H9 (cell line): ENCODE results near the gene SH3GL3. TPM values are rescaled to one million over a fixed set of nuclear protein-coding genes. Genes with fewer than 3 reads are reported as not detected.

ENCODE experiments used
- DNase-seq: peaks from one replicate; pipeline ENCODE4 v3.0.0-alpha.2; 2017
- H2AFZ ChIP-seq: one replicate; pipeline ENCODE4 v1.6.1; 2013; ENCODE audit warnings: mild to moderate bottlenecking, low read length, control low read depth, moderate library complexity
- H2AK5ac ChIP-seq: 2 replicates; pipeline ENCODE4 v1.6.1; 2013; ENCODE audit warnings: low read length, control low read depth, mixed read lengths; ENCODE audit not compliant: insufficient read length
- H2BK120ac ChIP-seq: one replicate; pipeline ENCODE4 v1.6.1; 2013; ENCODE audit warnings: low read depth, mild to moderate bottlenecking, low read length, control low read depth, inconsistent platforms; ENCODE audit not compliant: poor library complexity, severe bottlenecking
- H2BK12ac ChIP-seq: 2 replicates; pipeline ENCODE4 v1.6.1; 2013; ENCODE audit warnings: low read length, control low read depth, mixed read lengths, low read depth; ENCODE audit not compliant: insufficient read length
- H2BK15ac ChIP-seq: 2 replicates; pipeline ENCODE4 v1.6.1; 2013; ENCODE audit warnings: low read depth, low read length, control low read depth
- H2BK20ac ChIP-seq: one replicate; pipeline ENCODE4 v1.6.1; 2013; ENCODE audit warnings: low read depth, mild to moderate bottlenecking, low read length, control low read depth, inconsistent platforms; ENCODE audit not compliant: poor library complexity, severe bottlenecking
- H2BK5ac ChIP-seq: 2 replicates; pipeline ENCODE4 v1.6.1; 2013; ENCODE audit warnings: low read length, control low read depth, mixed read lengths; ENCODE audit not compliant: insufficient read length
- H3K14ac ChIP-seq: 2 replicates; pipeline ENCODE4 v1.6.1; 2013; ENCODE audit warnings: low read length, control low read depth; ENCODE audit not compliant: insufficient read depth
- H3K18ac ChIP-seq: 2 replicates; pipeline ENCODE4 v1.6.1; 2013; ENCODE audit warnings: low read depth, mild to moderate bottlenecking, mixed read lengths, low read length, control low read depth; ENCODE audit not compliant: insufficient read length
- H3K23ac ChIP-seq: 2 replicates; pipeline ENCODE4 v1.6.1; 2013; ENCODE audit warnings: low read length, control low read depth, mixed read lengths, low read depth; ENCODE audit not compliant: insufficient read length
- H3K23me2 ChIP-seq: 2 replicates; pipeline ENCODE4 v1.6.1; 2013; ENCODE audit warnings: low read depth, mild to moderate bottlenecking, mixed read lengths, low read length, control low read depth; ENCODE audit not compliant: insufficient read length, poor library complexity, severe bottlenecking
- H3K27ac ChIP-seq: 2 replicates; pipeline ENCODE4 v1.5.1; 2013; ENCODE audit warnings: low read length, control low read depth, mixed read lengths, low read depth; ENCODE audit not compliant: insufficient read length
- H3K27me3 ChIP-seq: 2 replicates; pipeline ENCODE4 v1.6.1; 2013; ENCODE audit warnings: low read length, control low read depth, inconsistent platforms; ENCODE audit not compliant: insufficient read depth
- H3K4ac ChIP-seq: 2 replicates; pipeline ENCODE4 v1.6.1; 2013; ENCODE audit warnings: low read depth, mild to moderate bottlenecking, control low read depth, inconsistent platforms, low read length, moderate library complexity
- H3K4me1 ChIP-seq: 2 replicates; pipeline ENCODE4 v1.6.1; 2013; ENCODE audit warnings: low read length, control low read depth, inconsistent platforms; ENCODE audit not compliant: insufficient read depth
- H3K4me2 ChIP-seq: 2 replicates; pipeline ENCODE4 v1.6.1; 2013; ENCODE audit warnings: low read length, control low read depth, mixed read lengths; ENCODE audit not compliant: insufficient read length, insufficient read depth
- H3K56ac ChIP-seq: 2 replicates; pipeline ENCODE4 v1.6.1; 2013; ENCODE audit warnings: low read depth, mild to moderate bottlenecking, mixed read lengths, low read length, control low read depth; ENCODE audit not compliant: insufficient read length
- H3K79me1 ChIP-seq: 2 replicates; pipeline ENCODE4 v1.6.1; 2013; ENCODE audit warnings: low read depth, mild to moderate bottlenecking, moderate library complexity, low read length, control low read depth, inconsistent platforms; ENCODE audit not compliant: insufficient read depth, poor library complexity, severe bottlenecking
- H3K79me2 ChIP-seq: 2 replicates; pipeline ENCODE4 v1.6.1; 2013; ENCODE audit warnings: low read length, control low read depth, inconsistent platforms; ENCODE audit not compliant: insufficient read depth
- H3K9ac ChIP-seq: 2 replicates; pipeline ENCODE4 v1.6.1; 2013; ENCODE audit warnings: low read length, control low read depth, mixed read lengths; ENCODE audit not compliant: insufficient read length; ENCODE audit errors: extremely low read depth
- H3K9me3 ChIP-seq: one replicate; pipeline ENCODE4 v1.6.1; 2013; ENCODE audit warnings: low read depth, low read length, inconsistent platforms; ENCODE audit not compliant: control insufficient read depth
- H3T11ph ChIP-seq: one replicate; pipeline ENCODE4 v1.6.1; 2013; ENCODE audit warnings: mild to moderate bottlenecking, low read length, control low read depth, inconsistent platforms
- H4K20me1 ChIP-seq: one replicate; pipeline ENCODE4 v1.6.1; 2013; ENCODE audit not compliant: control insufficient read depth, insufficient read length, insufficient read depth
- H4K5ac ChIP-seq: 2 replicates; pipeline ENCODE4 v1.6.1; 2013; ENCODE audit warnings: low read depth, mild to moderate bottlenecking, mixed read lengths, low read length, control low read depth; ENCODE audit not compliant: insufficient read length
- H4K8ac ChIP-seq: replicated peaks from 2 replicates; pipeline ENCODE4 v1.6.1; 2013; ENCODE audit warnings: low read length, control low read depth, mixed read lengths, low read depth; ENCODE audit not compliant: insufficient read length
- H4K91ac ChIP-seq: 2 replicates; pipeline ENCODE4 v1.6.1; 2013; ENCODE audit warnings: low read depth, mild to moderate bottlenecking, moderate library complexity, mixed read lengths, low read length, control low read depth; ENCODE audit not compliant: insufficient read length
- H3K27ac Mint-ChIP-seq, 3 experiments: 2 replicates in 2 of 3; 3 replicates in 1 of 3; pipeline ENCODE4 v1.8.0; 2020 to 2021; ENCODE audit warnings: mixed read lengths in 3 of 3, mild to moderate bottlenecking in 1 of 3, moderate library complexity in 1 of 3
- H3K27me3 Mint-ChIP-seq: 2 replicates; pipeline ENCODE4 v1.8.0; 2021; ENCODE audit warnings: low read depth, mild to moderate bottlenecking, moderate library complexity, mixed read lengths
- H3K36me3 Mint-ChIP-seq, 3 experiments: 2 replicates in 2 of 3; 3 replicates in 1 of 3; pipeline ENCODE4 v1.8.0; 2020 to 2021; ENCODE audit warnings: low read depth in 3 of 3, mixed read lengths in 3 of 3; ENCODE audit not compliant: insufficient read depth in 1 of 3
- H3K4me1 Mint-ChIP-seq, 2 experiments: 2 replicates each; pipeline ENCODE4 v1.8.0; 2020; ENCODE audit warnings: mixed read lengths in 2 of 2
- H3K4me3 Mint-ChIP-seq, 2 experiments: 2 replicates in 1 of 2; 3 replicates in 1 of 2; pipeline ENCODE4 v1.8.0; 2020 to 2021; ENCODE audit warnings: mild to moderate bottlenecking in 2 of 2, mixed read lengths in 2 of 2, moderate library complexity in 1 of 2
- H3K9me3 Mint-ChIP-seq, 2 experiments: 2 replicates in 1 of 2; 3 replicates in 1 of 2; pipeline ENCODE4 v1.8.0; 2020; ENCODE audit warnings: mild to moderate bottlenecking in 2 of 2, mixed read lengths in 2 of 2, moderate library complexity in 1 of 2
- WGBS: extraction: QIAGEN DNeasy Blood & Tissue Kit; methylation state at CpG from one replicate; pipeline ENCODE4 v1.1.7; 2013; ENCODE audit warnings: missing lambda C conversion rate, low lambda C conversion rate, mixed read lengths; ENCODE audit not compliant: insufficient read length; ENCODE audit errors: extremely low coverage; 5-methylcytosine and 5-hydroxymethylcytosine counted together
- total RNA-seq: library from RNA; stranded (reverse); gene quantifications from 2 replicates; pipeline ENCODE4 v1.2.1, GENCODE V29; 2021
- TF ChIP-seq, protein P1 (sequence below): fragments of 200-600 bp; sonication (generic); conservative IDR thresholded peaks from 3 replicates; pipeline ENCODE4 v1.8.0; 2021; ENCODE audit warnings: antibody characterized with exemption, mild to moderate bottlenecking

Gene SH3GL3
- total RNA-seq, 1 experiment from 2014 or later = 11.2 TPM

DNA sequence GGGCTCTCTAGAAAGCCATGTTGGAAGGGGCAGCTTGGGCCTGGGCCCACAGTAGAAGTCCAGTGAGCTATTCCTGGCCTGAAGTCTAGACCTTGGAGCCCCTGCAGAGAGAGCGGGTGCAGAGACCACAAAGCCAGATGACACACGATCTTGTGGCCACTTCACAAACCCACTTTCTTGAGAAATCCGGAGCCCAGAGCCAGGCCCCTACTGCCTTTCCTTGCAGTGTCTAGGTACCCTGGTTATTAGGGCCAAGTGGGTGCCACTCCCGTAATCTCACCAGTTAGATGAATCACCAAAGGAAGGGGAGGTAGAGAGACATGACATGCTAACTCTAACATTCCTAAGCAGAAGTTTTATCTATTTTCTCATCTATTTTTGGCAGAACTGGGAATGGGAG, 134.2 kb downstream of the SH3GL3 start:
- Histone ChIP-seq H3K79me1 (no peaks in the 10 kb centered on the region), H3K79me2 (no peaks in the 10 kb centered on the region), H3K27ac (no peak overlapping the region), H3K4me1 (no peaks in the 10 kb centered on the region), H3K56ac (no peak overlapping the region), H3K4me2 (no peak overlapping the region), H3K23me2 (no peaks in the 10 kb centered on the region), H4K8ac (no peak overlapping the region), H2BK15ac (no peak overlapping the region), H4K20me1 (no peaks in the 10 kb centered on the region), H2BK5ac (no peak overlapping the region), H3K9ac (no peak overlapping the region), H3T11ph (no peak overlapping the region), H2AK5ac (no peak overlapping the region), H2BK120ac (no peak overlapping the region), H2BK12ac (no peak overlapping the region), H2BK20ac (no peak overlapping the region), H3K9me3 (no peaks in the 10 kb centered on the region), H3K14ac (no peak overlapping the region), H4K91ac (no peak overlapping the region), H4K5ac (no peak overlapping the region), H3K4ac (no peak overlapping the region), H2AFZ (no peak overlapping the region), H3K23ac (no peak overlapping the region), H3K18ac (no peak overlapping the region), H3K27me3 (no peaks in the 10 kb centered on the region)
- Mint-ChIP-seq H3K27me3 (no peaks in the 10 kb centered on the region), H3K4me1 (peaks cover 0 to 10% of the 10 kb centered on the region in 2 experiments; a peak in 2 of 4 replicates), H3K36me3 (no peaks in the 10 kb centered on the region), H3K9me3 (no peaks in the 10 kb centered on the region), H3K4me3 (no peak overlapping the region), H3K27ac (no peak overlapping the region)
- WGBS = no CpG with 5 or more reads among the region's 4 CpGs
- DNase-seq = no peak
- TF ChIP-seq, protein P1, sequence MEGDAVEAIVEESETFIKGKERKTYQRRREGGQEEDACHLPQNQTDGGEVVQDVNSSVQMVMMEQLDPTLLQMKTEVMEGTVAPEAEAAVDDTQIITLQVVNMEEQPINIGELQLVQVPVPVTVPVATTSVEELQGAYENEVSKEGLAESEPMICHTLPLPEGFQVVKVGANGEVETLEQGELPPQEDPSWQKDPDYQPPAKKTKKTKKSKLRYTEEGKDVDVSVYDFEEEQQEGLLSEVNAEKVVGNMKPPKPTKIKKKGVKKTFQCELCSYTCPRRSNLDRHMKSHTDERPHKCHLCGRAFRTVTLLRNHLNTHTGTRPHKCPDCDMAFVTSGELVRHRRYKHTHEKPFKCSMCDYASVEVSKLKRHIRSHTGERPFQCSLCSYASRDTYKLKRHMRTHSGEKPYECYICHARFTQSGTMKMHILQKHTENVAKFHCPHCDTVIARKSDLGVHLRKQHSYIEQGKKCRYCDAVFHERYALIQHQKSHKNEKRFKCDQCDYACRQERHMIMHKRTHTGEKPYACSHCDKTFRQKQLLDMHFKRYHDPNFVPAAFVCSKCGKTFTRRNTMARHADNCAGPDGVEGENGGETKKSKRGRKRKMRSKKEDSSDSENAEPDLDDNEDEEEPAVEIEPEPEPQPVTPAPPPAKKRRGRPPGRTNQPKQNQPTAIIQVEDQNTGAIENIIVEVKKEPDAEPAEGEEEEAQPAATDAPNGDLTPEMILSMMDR = no peak
